NB4 (cell line): ENCODE data around the gene PSME4.

Experiments used
- DNase-seq: peaks from one replicate; pipeline ENCODE4 v3.0.0; 2010; ENCODE audit warnings: low read depth
- H3K4me3 ChIP-seq: one replicate; pipeline ENCODE4 v1.5.1; 2011; ENCODE audit warnings: mild to moderate bottlenecking, low read depth, low read length, moderate library complexity
- CTCF ChIP-seq: IDR thresholded peaks from one replicate; pipeline ENCODE4 v1.5.1; 2012; ENCODE audit warnings: low read depth, low read length
- MAX ChIP-seq: IDR thresholded peaks from 2 replicates; pipeline ENCODE4 v1.6.1; 2011; ENCODE audit warnings: low read depth, low read length
- MYC ChIP-seq: IDR thresholded peaks from 2 replicates; pipeline ENCODE4 v1.6.1; 2011; ENCODE audit warnings: low read depth, low read length
- POLR2A ChIP-seq: IDR thresholded peaks from 2 replicates; pipeline ENCODE4 v1.6.1; 2011; ENCODE audit warnings: mild to moderate bottlenecking; ENCODE audit not compliant: insufficient read length; ENCODE audit errors: extremely low read depth

Gene PSME4

GRCh38 chr2:54009549-54009948, 38.8 kb upstream of the PSME4 start:
- DNase-seq: no peak
- no peak overlapping the region for H3K4me3 ChIP-seq
- TF ChIP-seq POLR2A (no peak), MAX (no peak), CTCF (no peak), MYC (no peak)

- TF ChIP-seq CTCF (no peak), MAX (no peak), MYC (no peak), POLR2A (no peak)
- no peak for DNase-seq
- H3K4me3 ChIP-seq: no peak overlapping the region
Observed at GRCh38 chr2:54008439-54008838, 37.6 kb upstream of the PSME4 start.

- DNase-seq: no peak
- no peak for TF ChIP-seq POLR2A
- H3K4me3 ChIP-seq: no peak overlapping the region
Observed at GRCh38 chr2:54000524-54000923, 29.7 kb upstream of the PSME4 start.

- no peak for DNase-seq
- no peak for TF ChIP-seq MYC
- no peak for TF ChIP-seq MAX
- no peak for TF ChIP-seq POLR2A
- no peak for TF ChIP-seq CTCF
Observed at GRCh38 chr2:54000122-54000521, 29.3 kb upstream of the PSME4 start.

GRCh38 chr2:53998834-53999233, 28.0 kb upstream of the PSME4 start:
- H3K4me3 ChIP-seq: no peak overlapping the region
- TF ChIP-seq MAX (no peak), MYC (no peak), POLR2A (no peak), CTCF (no peak)
- no peak for DNase-seq

More at GRCh38 chr2:54000122-54000521, 29.3 kb upstream of the PSME4 start:
- H3K4me3 ChIP-seq: no peak overlapping the region

GRCh38 chr2:53994818-53995808, 24.3 kb upstream of the PSME4 start:
- H3K4me3 ChIP-seq: no peak overlapping the region
- TF ChIP-seq MYC: no peak
- TF ChIP-seq CTCF: no peak
- no peak for TF ChIP-seq POLR2A
- no peak for TF ChIP-seq MAX
- no peak for DNase-seq
